Gastrocnemius medialis (tissue), 4 donors: Measurements from ENCODE around the gene GGT6. TPM values are rescaled to one million over a fixed set of nuclear protein-coding genes. Genes with fewer than 3 reads are reported as not detected.

Experiments used
- ATAC-seq, 2 donors: fragments of 150-250 bp; one replicate each; pipeline ENCODE4 v1.9.1; 2016
- DNase-seq, 2 donors: peaks; one replicate each; pipeline ENCODE4 v3.0.0-alpha.2; 2019
- H3K27ac ChIP-seq, 4 donors: fragments of 200-600 bp; sonication (generic); 1 replicate in 1 of 4; 2 replicates in 3 of 4; pipeline ENCODE4 v1.5.1; 2016 to 2018; ENCODE audit warnings: mild to moderate bottlenecking in 2 of 4, moderate library complexity in 1 of 4
- H3K27me3 ChIP-seq, 3 donors: fragments of 200-600 bp; sonication (generic) in 2 of 3; 1 replicate in 1 of 3; 2 replicates in 2 of 3; pipeline versions ENCODE4 v1.5.1 to v1.6.0; 2016 to 2019; ENCODE audit warnings: mild to moderate bottlenecking in 1 of 3, moderate library complexity in 1 of 3
- H3K36me3 ChIP-seq, 2 donors: fragments of 200-600 bp; sonication (generic) in 1 of 2; one replicate each; pipeline ENCODE4 v1.5.1; 2017 to 2018
- H3K4me1 ChIP-seq, 2 donors: fragments of 200-600 bp; sonication (generic) in 1 of 2; one replicate each; pipeline ENCODE4 v1.5.1; 2016 to 2017; ENCODE audit warnings: mild to moderate bottlenecking in 2 of 2
- H3K4me3 ChIP-seq, 4 donors: fragments of 200-600 bp; sonication (generic) in 3 of 4; 1 replicate in 1 of 4; 2 replicates in 3 of 4; pipeline ENCODE4 v1.5.1; 2016 to 2019; ENCODE audit warnings: mild to moderate bottlenecking in 2 of 4
- H3K9me3 ChIP-seq, 3 donors: fragments of 200-600 bp; sonication (generic) in 2 of 3; 1 replicate in 1 of 3; 2 replicates in 2 of 3; pipeline ENCODE4 v1.5.1; 2016 to 2019
- CTCF ChIP-seq, 5 experiments: fragments of 450-650 bp in 3 of 5; fragments of 200-600 bp in 2 of 5; sonication (generic) in 2 of 5; IDR thresholded peaks in 4 of 5; conservative IDR thresholded peaks in 1 of 5; 1 replicate in 4 of 5; 2 replicates in 1 of 5; pipeline ENCODE4 v1.5.1; 2016 to 2019; ENCODE audit warnings: antibody characterized with exemption in 5 of 5, mild to moderate bottlenecking in 3 of 5, moderate library complexity in 3 of 5
- POLR2A ChIP-seq, 2 donors: fragments of 450-650 bp; IDR thresholded peaks; one replicate each; pipeline ENCODE4 v1.6.1; 2017; ENCODE audit warnings: antibody characterized with exemption in 2 of 2, mild to moderate bottlenecking in 2 of 2, moderate library complexity in 2 of 2
- in situ Hi-C, 4 donors: fragments of 200-750 bp; cut with MboI; loops; one replicate each; pipeline versions ENCODE4 v1.15.0 to v1.8.0; 2017; ENCODE audit warnings: low sequenced_read_pairs in 4 of 4
- intact Hi-C: fragments of 100-400 bp; cut with DNase I; formaldehyde crosslinking; loops from one replicate; pipeline ENCODE4 v1.15.1; 2023; ENCODE audit warnings: low total_unique reads
- total RNA-seq, 4 donors: library from RNA; depleted of rRNA; stranded (reverse); fragments of >200 nt; gene quantifications; one replicate each; pipeline versions ENCODE4 v1.1.0 to v1.2.3, GENCODE V29; 2016

Gene GGT6
- total RNA-seq, 4 donors from 2014 or later, result 0.63 TPM; not detected in 3

DNA sequence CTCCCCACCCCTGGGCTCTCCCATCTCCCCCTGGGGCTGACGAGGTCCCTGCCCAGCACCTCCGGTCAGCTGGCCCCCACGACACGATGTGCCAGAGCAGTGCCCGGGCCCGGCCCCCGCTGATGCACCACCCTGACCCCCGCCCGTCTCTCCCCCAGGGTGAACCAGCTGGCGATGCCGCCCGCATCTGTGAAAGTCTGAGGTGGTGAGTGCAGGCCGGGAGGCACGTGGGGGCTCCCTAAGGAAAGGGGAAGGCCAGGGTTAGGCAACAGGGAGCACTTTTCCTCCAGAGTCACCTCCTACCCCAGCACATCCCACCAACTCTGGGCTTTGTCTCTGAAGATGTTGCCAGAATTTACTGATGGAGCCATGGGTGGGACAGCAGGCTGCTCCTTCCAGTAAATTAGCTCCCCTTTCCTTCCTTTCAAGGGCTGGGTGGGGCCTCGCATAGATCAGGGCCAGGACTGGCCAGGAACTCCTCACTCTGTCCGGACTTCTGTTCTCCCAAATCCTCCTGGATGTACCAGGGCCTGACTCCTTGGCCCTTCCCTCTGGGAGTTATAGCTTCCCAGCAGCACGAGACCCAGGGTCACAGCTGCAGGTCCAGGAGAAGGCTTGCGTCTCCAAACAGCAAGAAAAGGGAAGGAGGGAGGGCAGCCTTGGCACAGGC, 23.5 kb downstream of the GGT6 start:
- peaks cover 47 to 59% of the 10 kb centered on the region in 2 donors for H3K4me1 ChIP-seq
- peak overlapping the region; percentile 12 to 76 (median 66) for H3K27ac ChIP-seq
- ATAC-seq (peak in 1 of 2 donors; percentile 22), DNase-seq (no peak)
- in situ Hi-C loops, result no loop called here
- peaks cover 0 to 21% of the 10 kb centered on the region in 2 donors for H3K36me3 ChIP-seq
- no peak for TF ChIP-seq CTCF (IDR thresholded peaks at IDR 0.05 in 4 of 5, conservative IDR thresholded peaks at IDR 0.05 in 1 of 5)
- TF ChIP-seq POLR2A (IDR thresholded peaks at IDR 0.05), result no peak
- H3K27me3 ChIP-seq, result no peaks in the 10 kb centered on the region
- H3K4me3 ChIP-seq, result peak overlapping the region in 1 of 4 donors; percentile 3
- no peaks in the 10 kb centered on the region for H3K9me3 ChIP-seq
- intact Hi-C loops, result no loop called here

- Histone ChIP-seq H3K27me3 (no peaks in the 10 kb centered on the region), H3K4me3 (no peak overlapping the region), H3K36me3 (peaks cover 0 to 18% of the 10 kb centered on the region in 2 donors), H3K9me3 (no peaks in the 10 kb centered on the region), H3K4me1 (peaks cover 41 to 53% of the 10 kb centered on the region in 2 donors), H3K27ac (peak overlapping the region; percentile 12 to 76 (median 66))
- ATAC-seq, result no peak
- intact Hi-C loops, result no loop called here
- in situ Hi-C loops, result no loop called here
- no peak for DNase-seq
- TF ChIP-seq POLR2A (IDR thresholded peaks at IDR 0.05) (no peak), CTCF (IDR thresholded peaks at IDR 0.05 in 4 of 5, conservative IDR thresholded peaks at IDR 0.05 in 1 of 5) (no peak)
These were observed 24.1 kb downstream of the GGT6 start for GRCh38 chr17:4536259-4536741.

- DNase-seq (no peak), ATAC-seq (no peak)
- in situ Hi-C loops (no loop called here), intact Hi-C loops (no loop called here)
- peak overlapping the region in 3 of 4 donors; percentile 66 to 76 (median 67) for H3K27ac ChIP-seq
- no peak overlapping the region for H3K4me3 ChIP-seq
- H3K27me3 ChIP-seq, result no peaks in the 10 kb centered on the region
- peaks cover 0 to 18% of the 10 kb centered on the region in 2 donors for H3K36me3 ChIP-seq
- no peaks in the 10 kb centered on the region for H3K9me3 ChIP-seq
- peaks cover 36 to 52% of the 10 kb centered on the region in 2 donors for H3K4me1 ChIP-seq
- TF ChIP-seq POLR2A (IDR thresholded peaks at IDR 0.05), result no peak
- no peak for TF ChIP-seq CTCF (IDR thresholded peaks at IDR 0.05 in 4 of 5, conservative IDR thresholded peaks at IDR 0.05 in 1 of 5)
These were observed 24.6 kb downstream of the GGT6 start for GRCh38 chr17:4535667-4536258.

- peaks cover 30 to 47% of the 10 kb centered on the region in 2 donors for H3K4me1 ChIP-seq
- peaks cover 0 to 11% of the 10 kb centered on the region in 2 donors for H3K36me3 ChIP-seq
- no peaks in the 10 kb centered on the region for H3K27me3 ChIP-seq
- TF ChIP-seq CTCF (IDR thresholded peaks at IDR 0.05 in 4 of 5, conservative IDR thresholded peaks at IDR 0.05 in 1 of 5), result no peak
- in situ Hi-C loops, result no loop called here
- ATAC-seq, result no peak
- DNase-seq, result no peak
- no peaks in the 10 kb centered on the region for H3K9me3 ChIP-seq
- intact Hi-C loops, result no loop called here
- H3K4me3 ChIP-seq, result no peak overlapping the region
- peak overlapping the region in 3 of 4 donors; percentile 66 to 76 (median 67) for H3K27ac ChIP-seq
These were observed 25.3 kb downstream of the GGT6 start for GRCh38 chr17:4534928-4535666.
